ENCODE measurements around the gene NEK3. TPM values are rescaled to one million over a fixed set of nuclear protein-coding genes. Genes with fewer than 3 reads are reported as not detected.

The NEK3 gene
- total RNA-seq, 1 donor from 2014 or later = 10.9 TPM

DNA sequence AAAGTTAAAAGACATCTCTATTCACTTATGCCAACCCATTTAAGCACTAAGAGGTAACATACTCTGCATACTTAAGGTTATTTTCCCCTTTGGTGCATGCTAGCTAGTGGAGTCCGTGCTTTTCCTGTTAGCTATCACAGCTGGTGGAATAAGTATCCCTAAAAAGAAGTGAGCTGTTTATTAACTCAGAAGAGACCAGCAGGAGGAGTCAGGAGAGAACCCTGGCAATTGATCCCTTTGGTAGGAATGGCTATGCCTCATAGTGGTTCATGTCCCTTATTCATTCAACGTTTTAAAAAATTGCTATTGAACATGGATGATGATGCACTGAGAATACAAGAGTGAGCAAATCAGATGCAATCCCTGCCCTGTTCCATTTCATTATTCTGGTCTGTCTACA, 18.1 kb downstream of the NEK3 start:
- H3K4me3 ChIP-seq = no peak overlapping the region
- H3K27me3 ChIP-seq (ENCODE audit: low read depth) = no peaks in the 10 kb centered on the region
- H3K27ac ChIP-seq = no peak overlapping the region
- no peaks in the 10 kb centered on the region for H3K4me1 ChIP-seq
- peaks cover 41% of the 10 kb centered on the region for H3K36me3 ChIP-seq
- no peaks in the 10 kb centered on the region for H3K9me3 ChIP-seq
- TF ChIP-seq, protein P1, sequence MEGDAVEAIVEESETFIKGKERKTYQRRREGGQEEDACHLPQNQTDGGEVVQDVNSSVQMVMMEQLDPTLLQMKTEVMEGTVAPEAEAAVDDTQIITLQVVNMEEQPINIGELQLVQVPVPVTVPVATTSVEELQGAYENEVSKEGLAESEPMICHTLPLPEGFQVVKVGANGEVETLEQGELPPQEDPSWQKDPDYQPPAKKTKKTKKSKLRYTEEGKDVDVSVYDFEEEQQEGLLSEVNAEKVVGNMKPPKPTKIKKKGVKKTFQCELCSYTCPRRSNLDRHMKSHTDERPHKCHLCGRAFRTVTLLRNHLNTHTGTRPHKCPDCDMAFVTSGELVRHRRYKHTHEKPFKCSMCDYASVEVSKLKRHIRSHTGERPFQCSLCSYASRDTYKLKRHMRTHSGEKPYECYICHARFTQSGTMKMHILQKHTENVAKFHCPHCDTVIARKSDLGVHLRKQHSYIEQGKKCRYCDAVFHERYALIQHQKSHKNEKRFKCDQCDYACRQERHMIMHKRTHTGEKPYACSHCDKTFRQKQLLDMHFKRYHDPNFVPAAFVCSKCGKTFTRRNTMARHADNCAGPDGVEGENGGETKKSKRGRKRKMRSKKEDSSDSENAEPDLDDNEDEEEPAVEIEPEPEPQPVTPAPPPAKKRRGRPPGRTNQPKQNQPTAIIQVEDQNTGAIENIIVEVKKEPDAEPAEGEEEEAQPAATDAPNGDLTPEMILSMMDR (IDR thresholded peaks at IDR 0.05) = no peak
- intact Hi-C loops (cut with DNase I) = no loop called here
- DNase-seq (no peak), ATAC-seq (no peak)

DNA sequence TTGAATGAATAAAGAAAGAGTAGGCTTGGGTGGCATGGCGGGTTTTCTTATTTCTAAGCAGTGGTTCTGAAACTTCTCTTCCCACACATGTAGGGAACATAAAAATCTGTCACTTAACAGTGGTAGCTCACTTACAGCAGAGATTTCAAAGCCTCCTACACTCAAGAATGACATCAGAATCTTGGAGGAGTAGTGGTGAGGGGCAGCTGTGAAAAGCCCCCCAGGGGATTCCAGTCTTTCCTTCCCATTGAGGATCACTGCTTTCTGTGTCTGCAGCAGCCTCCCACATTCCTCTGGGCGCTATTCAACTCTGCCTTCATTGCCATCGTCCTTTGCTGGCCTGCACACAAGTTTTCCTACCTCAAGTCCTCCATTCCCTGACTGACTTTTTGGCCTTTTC, 21.9 kb downstream of the NEK3 start:
- peaks cover 61% of the 10 kb centered on the region for H3K36me3 ChIP-seq
- no peaks in the 10 kb centered on the region for H3K4me1 ChIP-seq
- TF ChIP-seq, protein P1 (IDR thresholded peaks at IDR 0.05) = no peak
- intact Hi-C loops (cut with DNase I) = no loop called here
- no peaks in the 10 kb centered on the region for H3K27me3 ChIP-seq (ENCODE audit: low read depth)
- DNase-seq (no peak), ATAC-seq (no peak)
- H3K9me3 ChIP-seq = no peaks in the 10 kb centered on the region
- no peak overlapping the region for H3K4me3 ChIP-seq
- H3K27ac ChIP-seq = no peak overlapping the region

DNA sequence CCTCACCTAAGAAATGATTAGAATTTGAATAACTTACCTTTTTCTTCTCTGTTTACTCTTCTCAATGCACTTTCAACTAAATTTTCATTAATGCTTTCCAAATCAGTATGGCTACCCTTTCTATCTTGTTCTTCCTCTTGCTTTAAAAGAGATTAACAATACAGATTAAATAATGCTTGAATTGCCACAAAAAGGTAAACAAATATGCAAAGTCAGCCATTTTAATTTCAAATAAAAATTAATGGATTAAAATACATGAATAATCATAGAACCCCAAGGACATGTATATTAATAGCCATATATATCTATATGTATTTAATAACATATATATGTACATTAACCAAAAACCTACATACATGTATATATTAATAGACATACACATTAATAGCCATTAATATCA, 22.6 kb downstream of the NEK3 start:
- DNase-seq (no peak), ATAC-seq (no peak)
- TF ChIP-seq, protein P1 (IDR thresholded peaks at IDR 0.05) = no peak
- H3K9me3 ChIP-seq = no peaks in the 10 kb centered on the region
- no peaks in the 10 kb centered on the region for H3K4me1 ChIP-seq
- H3K4me3 ChIP-seq = no peak overlapping the region
- H3K27me3 ChIP-seq (ENCODE audit: low read depth) = no peaks in the 10 kb centered on the region
- intact Hi-C loops (cut with DNase I) = no loop called here
- H3K27ac ChIP-seq = no peak overlapping the region
- H3K36me3 ChIP-seq = peaks cover 66% of the 10 kb centered on the region

DNA sequence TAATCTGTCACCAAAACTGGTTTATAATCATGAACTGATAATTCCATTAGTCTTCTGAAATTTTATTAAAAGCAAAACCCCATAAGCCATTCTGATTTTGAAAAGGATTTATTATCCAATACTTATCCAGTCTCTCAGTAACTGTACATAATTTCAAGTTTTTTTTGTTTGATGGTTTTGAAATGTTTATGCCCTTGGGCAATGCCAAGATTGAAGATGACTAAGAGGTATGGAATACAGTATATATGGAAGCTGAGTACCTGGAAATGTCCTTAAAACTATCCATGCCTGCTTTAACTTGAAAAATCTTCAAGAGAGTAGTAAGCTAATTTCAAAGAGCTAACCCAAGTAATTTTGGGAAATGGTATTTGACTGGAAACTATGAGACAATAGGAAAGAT, 28.8 kb downstream of the NEK3 start:
- intact Hi-C loops (cut with DNase I) = no loop called here
- ATAC-seq (no peak), DNase-seq (no peak)
- Histone ChIP-seq H3K9me3 (no peaks in the 10 kb centered on the region), H3K36me3 (peaks cover 45% of the 10 kb centered on the region), H3K27me3 (ENCODE audit: low read depth) (no peaks in the 10 kb centered on the region), H3K27ac (no peak overlapping the region), H3K4me1 (peaks cover 18% of the 10 kb centered on the region), H3K4me3 (no peak overlapping the region)
- TF ChIP-seq, protein P1 (IDR thresholded peaks at IDR 0.05) = no peak

DNA sequence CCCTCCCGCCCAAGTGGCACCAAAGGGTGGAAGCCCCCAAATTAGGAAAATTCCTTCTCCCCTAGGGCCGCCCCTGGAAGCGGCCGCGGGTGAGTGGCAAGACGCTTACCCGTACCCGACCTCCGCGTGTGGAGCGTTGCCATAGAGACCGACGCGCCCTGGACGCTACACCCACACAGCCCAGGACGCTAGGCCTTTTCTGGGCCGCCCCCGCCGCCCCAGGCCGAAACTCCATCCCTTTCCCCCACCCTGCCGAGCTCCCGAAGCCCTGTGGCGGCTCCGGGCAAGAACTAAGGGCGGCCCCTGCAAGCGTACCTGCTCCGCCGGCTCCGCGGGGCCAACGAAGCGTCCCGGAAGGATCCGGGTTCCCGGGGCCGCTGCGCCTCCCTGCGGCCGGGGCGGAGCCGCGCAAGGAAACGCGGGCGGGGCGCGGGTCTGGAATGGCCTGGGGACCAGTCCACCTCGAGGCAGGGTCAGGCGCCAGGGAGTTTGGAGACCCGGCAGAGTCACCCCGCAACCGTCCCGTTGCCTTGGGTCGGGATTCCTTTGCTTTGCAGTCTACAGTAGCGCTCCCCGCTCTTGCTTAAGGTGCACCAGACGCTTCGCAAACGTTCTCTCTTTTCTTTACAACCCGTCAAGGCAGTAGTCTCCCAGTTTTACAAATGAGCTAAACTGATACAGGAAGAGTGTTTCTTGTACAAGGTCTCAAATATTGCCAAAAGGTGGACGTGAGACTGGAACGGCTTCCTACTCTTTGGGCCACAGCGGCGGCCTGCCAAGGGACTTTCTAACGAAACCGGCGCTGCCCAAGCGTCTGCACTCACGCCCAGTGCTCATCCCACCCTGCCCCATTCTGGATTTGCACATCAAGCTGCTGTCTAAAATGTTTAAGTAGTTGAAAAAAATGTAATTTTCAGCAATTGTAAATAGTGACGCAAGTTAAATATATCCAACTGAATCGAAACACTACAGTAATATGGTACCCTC, 30.4 kb downstream of the NEK3 start, which contains the start of gene NEK5:
Gene NEK5, minus strand, starts transcription at position 360 of the 987 bp plus-strand sequence. CDS start 1,591 bp downstream, outside the sequence.
- Histone ChIP-seq H3K4me3 (peak within 1 kb of the TSS; percentile 76), H3K36me3 (peaks cover 30% of the 10 kb centered on the region), H3K27me3 (ENCODE audit: low read depth) (no peaks in the 10 kb centered on the region), H3K4me1 (peaks cover 18% of the 10 kb centered on the region), H3K9me3 (no peaks in the 10 kb centered on the region), H3K27ac (no peak within 1 kb of the TSS)
- DNase-seq (peak; percentile 79), ATAC-seq (peak; percentile 93 to 95)
- intact Hi-C loops (cut with DNase I) = loop anchor here (10.0 kb wide), 1 partner anchor 134 kb away; no protein-coding TSS in a partner anchor
- TF ChIP-seq, protein P1 (IDR thresholded peaks at IDR 0.05) = peak; percentile 82

Measured in lower lobe of right lung (tissue), 2 donors.